ENCODE results near the gene MAN1A1. TPM values are rescaled to one million over a fixed set of nuclear protein-coding genes. Genes with fewer than 3 reads are reported as not detected.
A peak's percentile ranks its signal among the peaks of the same experiment; 100 is the strongest.

MAN1A1 gene
- polyA plus RNA-seq, 4 donors: 17.7 to 129 (median 34.7) TPM

GRCh38 chr6:119243037-119243436, 106.5 kb downstream of the MAN1A1 start:
- no peaks in the 10 kb centered on the region for H3K27me3 ChIP-seq (ENCODE audit: control insufficient read depth in 3 of 3, insufficient read depth in 3 of 3, low read length in 3 of 3)
- H3K4me1 ChIP-seq (ENCODE audit: control insufficient read depth in 3 of 3, insufficient read depth in 2 of 3, low read depth in 1 of 3, low read length in 2 of 3): peaks cover 0 to 10% (median 0%) of the 10 kb centered on the region in 3 donors
- no peak overlapping the region for H3K4me3 ChIP-seq (ENCODE audit: low read depth in 1 of 3, low read length in 3 of 3)
- no peak for DNase-seq
- H3K36me3 ChIP-seq (ENCODE audit: control insufficient read depth in 3 of 3, insufficient read depth in 2 of 3, low read depth in 1 of 3, low read length in 3 of 3): peaks cover 2 to 6% (median 5%) of the 10 kb centered on the region in 3 donors
- H3K9me3 ChIP-seq (ENCODE audit: control insufficient read depth in 2 of 2, insufficient read depth in 1 of 2, low read depth in 1 of 2, low read length in 1 of 2): no peaks in the 10 kb centered on the region
- peak; percentile 92 for FAIRE-seq
- no peak overlapping the region for H3K27ac ChIP-seq (ENCODE audit: low read depth in 1 of 3, low read length in 2 of 3)

GRCh38 chr6:119241540-119242309, 107.8 kb downstream of the MAN1A1 start:
- no peak for FAIRE-seq
- Histone ChIP-seq H3K9me3 (ENCODE audit: control insufficient read depth in 2 of 2, insufficient read depth in 1 of 2, low read depth in 1 of 2, low read length in 1 of 2) (no peaks in the 10 kb centered on the region), H3K4me1 (ENCODE audit: control insufficient read depth in 3 of 3, insufficient read depth in 2 of 3, low read depth in 1 of 3, low read length in 2 of 3) (peaks cover 0 to 10% (median 0%) of the 10 kb centered on the region in 3 donors), H3K27ac (ENCODE audit: low read depth in 1 of 3, low read length in 2 of 3) (no peak overlapping the region), H3K27me3 (ENCODE audit: control insufficient read depth in 3 of 3, insufficient read depth in 3 of 3, low read length in 3 of 3) (no peaks in the 10 kb centered on the region), H3K36me3 (ENCODE audit: control insufficient read depth in 3 of 3, insufficient read depth in 2 of 3, low read depth in 1 of 3, low read length in 3 of 3) (peaks cover 0 to 6% (median 2%) of the 10 kb centered on the region in 3 donors), H3K4me3 (ENCODE audit: low read depth in 1 of 3, low read length in 3 of 3) (no peak overlapping the region)
- WGBS, 3 donors: 77 to 79% (median 78%) methylated on average over 3 of the region's 3 CpGs
- no peak for DNase-seq

GRCh38 chr6:119241111-119241465, 108.5 kb downstream of the MAN1A1 start:
- 11 to 26% (median 22%) methylated on average over 2 of the region's 2 CpGs for WGBS, 3 donors
- no peaks in the 10 kb centered on the region for H3K27me3 ChIP-seq (ENCODE audit: control insufficient read depth in 3 of 3, insufficient read depth in 3 of 3, low read length in 3 of 3)
- H3K9me3 ChIP-seq (ENCODE audit: control insufficient read depth in 2 of 2, insufficient read depth in 1 of 2, low read depth in 1 of 2, low read length in 1 of 2): peaks cover 0 to 4% of the 10 kb centered on the region in 2 donors
- peak overlapping the region in 1 of 3 donors; percentile 58 for H3K27ac ChIP-seq (ENCODE audit: low read depth in 1 of 3, low read length in 2 of 3)
- H3K36me3 ChIP-seq (ENCODE audit: control insufficient read depth in 3 of 3, insufficient read depth in 2 of 3, low read depth in 1 of 3, low read length in 3 of 3): peaks cover 0 to 4% (median 4%) of the 10 kb centered on the region in 3 donors
- peaks cover 0 to 10% (median 0%) of the 10 kb centered on the region in 3 donors for H3K4me1 ChIP-seq (ENCODE audit: control insufficient read depth in 3 of 3, insufficient read depth in 2 of 3, low read depth in 1 of 3, low read length in 2 of 3)
- FAIRE-seq: no peak
- DNase-seq: peak; percentile 42 to 44
- H3K4me3 ChIP-seq (ENCODE audit: low read depth in 1 of 3, low read length in 3 of 3): no peak overlapping the region

GRCh38 chr6:119240257-119241110, 109.1 kb downstream of the MAN1A1 start:
- WGBS, 3 donors: 87 to 91% (median 90%) methylated on average over 5 of the region's 5 CpGs
- DNase-seq (no peak), FAIRE-seq (no peak)
- Histone ChIP-seq H3K9me3 (ENCODE audit: control insufficient read depth in 2 of 2, insufficient read depth in 1 of 2, low read depth in 1 of 2, low read length in 1 of 2) (peaks cover 0 to 10% of the 10 kb centered on the region in 2 donors), H3K27ac (ENCODE audit: low read depth in 1 of 3, low read length in 2 of 3) (peak overlapping the region in 1 of 3 donors; percentile 11), H3K4me3 (ENCODE audit: low read depth in 1 of 3, low read length in 3 of 3) (no peak overlapping the region), H3K4me1 (ENCODE audit: control insufficient read depth in 3 of 3, insufficient read depth in 2 of 3, low read depth in 1 of 3, low read length in 2 of 3) (peaks cover 0 to 10% (median 0%) of the 10 kb centered on the region in 3 donors), H3K36me3 (ENCODE audit: control insufficient read depth in 3 of 3, insufficient read depth in 2 of 3, low read depth in 1 of 3, low read length in 3 of 3) (peaks cover 0 to 7% (median 3%) of the 10 kb centered on the region in 3 donors), H3K27me3 (ENCODE audit: control insufficient read depth in 3 of 3, insufficient read depth in 3 of 3, low read length in 3 of 3) (no peaks in the 10 kb centered on the region)

- H3K27ac ChIP-seq (ENCODE audit: low read depth in 1 of 3, low read length in 2 of 3): no peak overlapping the region
- DNase-seq (no peak), FAIRE-seq (peak; percentile 100)
- peaks cover 0 to 10% (median 3%) of the 10 kb centered on the region in 3 donors for H3K36me3 ChIP-seq (ENCODE audit: control insufficient read depth in 3 of 3, insufficient read depth in 2 of 3, low read depth in 1 of 3, low read length in 3 of 3)
- no peak overlapping the region for H3K4me3 ChIP-seq (ENCODE audit: low read depth in 1 of 3, low read length in 3 of 3)
- peaks cover 0 to 10% of the 10 kb centered on the region in 2 donors for H3K9me3 ChIP-seq (ENCODE audit: control insufficient read depth in 2 of 2, insufficient read depth in 1 of 2, low read depth in 1 of 2, low read length in 1 of 2)
- H3K4me1 ChIP-seq (ENCODE audit: control insufficient read depth in 3 of 3, insufficient read depth in 2 of 3, low read depth in 1 of 3, low read length in 2 of 3): peaks cover 0 to 20% (median 5%) of the 10 kb centered on the region in 3 donors
- H3K27me3 ChIP-seq (ENCODE audit: control insufficient read depth in 3 of 3, insufficient read depth in 3 of 3, low read length in 3 of 3): no peaks in the 10 kb centered on the region
- WGBS, 3 donors: 87 to 95% (median 88%) methylated on average over 7 of the region's 7 CpGs
Measured at GRCh38 chr6:119237177-119237715, 112.3 kb downstream of the MAN1A1 start.

- H3K9me3 ChIP-seq (ENCODE audit: control insufficient read depth in 2 of 2, insufficient read depth in 1 of 2, low read depth in 1 of 2, low read length in 1 of 2): peaks cover 0 to 10% of the 10 kb centered on the region in 2 donors
- peaks cover 0 to 10% (median 3%) of the 10 kb centered on the region in 3 donors for H3K36me3 ChIP-seq (ENCODE audit: control insufficient read depth in 3 of 3, insufficient read depth in 2 of 3, low read depth in 1 of 3, low read length in 3 of 3)
- H3K27ac ChIP-seq (ENCODE audit: low read depth in 1 of 3, low read length in 2 of 3): peak overlapping the region in 1 of 3 donors; percentile 60
- no peak for FAIRE-seq
- 14 to 66% (median 42%) methylated on average over 4 of the region's 4 CpGs for WGBS, 3 donors
- H3K27me3 ChIP-seq (ENCODE audit: control insufficient read depth in 3 of 3, insufficient read depth in 3 of 3, low read length in 3 of 3): no peaks in the 10 kb centered on the region
- DNase-seq: peak in 1 of 2 donors; percentile 61
- H3K4me3 ChIP-seq (ENCODE audit: low read depth in 1 of 3, low read length in 3 of 3): no peak overlapping the region
- H3K4me1 ChIP-seq (ENCODE audit: control insufficient read depth in 3 of 3, insufficient read depth in 2 of 3, low read depth in 1 of 3, low read length in 2 of 3): peaks cover 0 to 11% (median 7%) of the 10 kb centered on the region in 3 donors
Measured at GRCh38 chr6:119234941-119235340, 114.6 kb downstream of the MAN1A1 start.

- peaks cover 0 to 11% (median 7%) of the 10 kb centered on the region in 3 donors for H3K4me1 ChIP-seq (ENCODE audit: control insufficient read depth in 3 of 3, insufficient read depth in 2 of 3, low read depth in 1 of 3, low read length in 2 of 3)
- H3K36me3 ChIP-seq (ENCODE audit: control insufficient read depth in 3 of 3, insufficient read depth in 2 of 3, low read depth in 1 of 3, low read length in 3 of 3): peaks cover 0 to 10% (median 4%) of the 10 kb centered on the region in 3 donors
- FAIRE-seq: no peak
Measured at GRCh38 chr6:119234457-119234856, 115.1 kb downstream of the MAN1A1 start.

More at GRCh38 chr6:119234457-119234856, 115.1 kb downstream of the MAN1A1 start:
- peaks cover 0 to 10% of the 10 kb centered on the region in 2 donors for H3K9me3 ChIP-seq (ENCODE audit: control insufficient read depth in 2 of 2, insufficient read depth in 1 of 2, low read depth in 1 of 2, low read length in 1 of 2)
- H3K27me3 ChIP-seq (ENCODE audit: control insufficient read depth in 3 of 3, insufficient read depth in 3 of 3, low read length in 3 of 3): no peaks in the 10 kb centered on the region
- peak overlapping the region in 1 of 3 donors; percentile 60 for H3K27ac ChIP-seq (ENCODE audit: low read depth in 1 of 3, low read length in 2 of 3)
- peak in 1 of 2 donors; percentile 35 for DNase-seq
- 26 to 66% (median 34%) methylated on average over 5 of the region's 5 CpGs for WGBS, 3 donors
- H3K4me3 ChIP-seq (ENCODE audit: low read depth in 1 of 3, low read length in 3 of 3): no peak overlapping the region
